ENCODE data around the gene RALGDS. TPM values are rescaled to one million over a fixed set of nuclear protein-coding genes. Genes with fewer than 3 reads are reported as not detected.

The RALGDS gene
- total and polyA plus RNA-seq, 9 of the 15 experiments (the other 6 are each of a cell fraction or from before 2014, with no cell fraction given), result 0.75 to 43.3 (median 27.1) TPM

GRCh38 chr9:133149130-133150015 is 28.3 kb upstream of the RALGDS start (continued):
- TF ChIP-seq CC2D1A (IDR thresholded peaks at IDR 0.05) (peak; percentile 27; the same call in 1 of the 2 replicates), PHF20 (IDR thresholded peaks at IDR 0.05; ENCODE audit: partially characterized antibody) (peak; percentile 45), ZNF639 (CRISPR knock-in tag; conservative IDR thresholded peaks at IDR 0.05 in 1 of 2, IDR thresholded peaks at IDR 0.05 in 1 of 2) (peak in 1 of 2 experiments; percentile 98; a peak in 2 of 4 replicates), LARP7 (IDR thresholded peaks at IDR 0.05) (peak; percentile 28; the same call in 1 of the 2 replicates), HNRNPLL (IDR thresholded peaks at IDR 0.05; ENCODE audit: low read depth, low read length, poor library complexity, severe bottlenecking) (peak; percentile 89), ZNF174 (CRISPR knock-in tag; IDR thresholded peaks at IDR 0.05) (no peak), ZNF449 (CRISPR knock-in tag; IDR thresholded peaks at IDR 0.05) (peak; percentile 76), E2F8 (IDR thresholded peaks at IDR 0.05; ENCODE audit: low read depth, partially characterized antibody) (no peak), POLR3A (IDR thresholded peaks at IDR 0.05; ENCODE audit: borderline replicate concordance, extremely low read depth, insufficient read depth, insufficient read length) (no peak), E2F1 (CRISPR knock-in tag; IDR thresholded peaks at IDR 0.05) (peak; percentile 85), FOXM1 (IDR thresholded peaks at IDR 0.05; ENCODE audit: low read depth) (no peak), FOXM1 (CRISPR knock-in tag; IDR thresholded peaks at IDR 0.05; ENCODE audit: low read depth) (no peak; the same call in 1 of the 2 replicates), ZNF165 (CRISPR knock-in tag; IDR thresholded peaks at IDR 0.05; ENCODE audit: borderline replicate concordance) (0 out of 2 replicates have a peak, but pooled peaks have one; percentile 60), ARHGAP35 (IDR thresholded peaks at IDR 0.05; ENCODE audit: partially characterized antibody) (no peak), ATF4 (CRISPR knock-in tag; IDR thresholded peaks at IDR 0.05) (no peak; the same call in 1 of the 2 replicates), HBP1 (CRISPR knock-in tag; IDR thresholded peaks at IDR 0.05) (no peak)
